ENCODE results near the gene DBX2. TPM values are rescaled to one million over a fixed set of nuclear protein-coding genes. Genes with fewer than 3 reads are reported as not detected.

The DBX2 gene
- total RNA-seq, 1 experiment from 2014 or later, result 0.35 TPM

DNA sequence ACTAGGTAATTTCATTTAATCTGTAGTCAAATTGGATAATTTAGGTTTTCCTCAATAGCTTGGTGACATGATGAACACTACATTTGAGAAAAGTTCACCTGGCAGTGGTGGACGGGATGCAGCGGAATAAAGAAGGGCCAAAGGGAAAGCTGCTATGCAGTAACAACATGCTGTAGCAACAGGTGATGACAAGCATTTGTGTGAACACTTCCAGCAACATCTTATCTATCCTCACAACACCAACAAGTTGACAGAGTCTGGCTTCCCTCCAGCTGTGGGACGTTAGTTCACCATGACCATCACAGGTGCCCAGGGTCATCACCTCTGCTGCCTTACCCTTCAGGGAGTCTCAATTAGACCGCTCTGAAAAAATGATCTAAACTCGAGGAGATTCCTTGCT, 8.3 kb downstream of the DBX2 start:
- no peaks in the 10 kb centered on the region for H3K4me1 Mint-ChIP-seq
- ATAC-seq, result no peak
- no peak overlapping the region for H3K27ac Mint-ChIP-seq
- H3K9me3 Mint-ChIP-seq, result peaks cover 16% of the 10 kb centered on the region
- peaks cover 3% of the 10 kb centered on the region; the same call in 1 of the 2 replicates for H3K36me3 Mint-ChIP-seq
- TF ChIP-seq JAZF1 (CRISPR knock-in tag; IDR thresholded peaks at IDR 0.05) (no peak), NFATC4 (CRISPR knock-in tag; IDR thresholded peaks at IDR 0.05) (no peak), ERG (CRISPR knock-in tag; IDR thresholded peaks at IDR 0.05) (no peak), E2F4 (CRISPR knock-in tag; IDR thresholded peaks at IDR 0.05; ENCODE audit: borderline replicate concordance, low read depth) (no peak), FOXK1 (CRISPR knock-in tag; IDR thresholded peaks at IDR 0.05) (no peak), NFYB (CRISPR knock-in tag; conservative IDR thresholded peaks at IDR 0.05; ENCODE audit: low read depth) (no peak), NR1H2 (CRISPR knock-in tag; IDR thresholded peaks at IDR 0.05) (no peak), ZNF512 (CRISPR knock-in tag; IDR thresholded peaks at IDR 0.05; ENCODE audit: borderline replicate concordance) (no peak), ELF4 (CRISPR knock-in tag; IDR thresholded peaks at IDR 0.05; ENCODE audit: low read depth) (no peak), TEAD4 (CRISPR knock-in tag; IDR thresholded peaks at IDR 0.05) (no peak)
- TF ChIP-seq, protein P1, sequence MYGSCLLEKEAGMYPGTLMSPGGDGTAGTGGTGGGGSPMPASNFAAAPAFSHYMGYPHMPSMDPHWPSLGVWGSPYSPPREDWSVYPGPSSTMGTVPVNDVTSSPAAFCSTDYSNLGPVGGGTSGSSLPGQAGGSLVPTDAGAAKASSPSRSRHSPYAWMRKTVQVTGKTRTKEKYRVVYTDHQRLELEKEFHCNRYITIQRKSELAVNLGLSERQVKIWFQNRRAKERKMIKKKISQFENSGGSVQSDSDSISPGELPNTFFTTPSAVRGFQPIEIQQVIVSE (CRISPR knock-in tag; IDR thresholded peaks at IDR 0.05; ENCODE audit: borderline replicate concordance), result no peak
- TF ChIP-seq, protein P2, sequence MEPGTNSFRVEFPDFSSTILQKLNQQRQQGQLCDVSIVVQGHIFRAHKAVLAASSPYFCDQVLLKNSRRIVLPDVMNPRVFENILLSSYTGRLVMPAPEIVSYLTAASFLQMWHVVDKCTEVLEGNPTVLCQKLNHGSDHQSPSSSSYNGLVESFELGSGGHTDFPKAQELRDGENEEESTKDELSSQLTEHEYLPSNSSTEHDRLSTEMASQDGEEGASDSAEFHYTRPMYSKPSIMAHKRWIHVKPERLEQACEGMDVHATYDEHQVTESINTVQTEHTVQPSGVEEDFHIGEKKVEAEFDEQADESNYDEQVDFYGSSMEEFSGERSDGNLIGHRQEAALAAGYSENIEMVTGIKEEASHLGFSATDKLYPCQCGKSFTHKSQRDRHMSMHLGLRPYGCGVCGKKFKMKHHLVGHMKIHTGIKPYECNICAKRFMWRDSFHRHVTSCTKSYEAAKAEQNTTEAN (CRISPR knock-in tag; IDR thresholded peaks at IDR 0.05), result no peak
- TF ChIP-seq, protein P3, sequence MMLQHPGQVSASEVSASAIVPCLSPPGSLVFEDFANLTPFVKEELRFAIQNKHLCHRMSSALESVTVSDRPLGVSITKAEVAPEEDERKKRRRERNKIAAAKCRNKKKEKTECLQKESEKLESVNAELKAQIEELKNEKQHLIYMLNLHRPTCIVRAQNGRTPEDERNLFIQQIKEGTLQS (CRISPR knock-in tag; conservative IDR thresholded peaks at IDR 0.05), result no peak
- no peak overlapping the region for H3K4me3 Mint-ChIP-seq
- CTCF ChIA-PET, result no interaction called here
- POLR2A ChIA-PET, result no interaction called here
- no peak for DNase-seq (ENCODE audit: low spot score)
- no peaks in the 10 kb centered on the region for H3K27me3 Mint-ChIP-seq (ENCODE audit: low read depth)

- ChIA-PET POLR2A (no interaction called here), CTCF (no interaction called here)
- Mint-ChIP-seq H3K27ac (no peak overlapping the region), H3K9me3 (peaks cover 16% of the 10 kb centered on the region), H3K27me3 (ENCODE audit: low read depth) (no peaks in the 10 kb centered on the region), H3K4me3 (no peak overlapping the region), H3K4me1 (no peaks in the 10 kb centered on the region), H3K36me3 (peaks cover 3% of the 10 kb centered on the region; the same call in 1 of the 2 replicates)
- ATAC-seq (no peak), DNase-seq (ENCODE audit: low spot score) (no peak)
- TF ChIP-seq USF1 (CRISPR knock-in tag; IDR thresholded peaks at IDR 0.05), result no peak
- peak; percentile 99 for TF ChIP-seq HMGA2 (CRISPR knock-in tag; IDR thresholded peaks at IDR 0.05)
- no peak for TF ChIP-seq ZMAT4 (CRISPR knock-in tag; IDR thresholded peaks at IDR 0.05)
Measured at GRCh38 chr12:45040977-45041376, 9.9 kb downstream of the DBX2 start.
